ENCODE measurements around the gene DCDC1. TPM values are rescaled to one million over a fixed set of nuclear protein-coding genes. Genes with fewer than 3 reads are reported as not detected.

Gene DCDC1
- total RNA-seq, 1 experiment from 2014 or later = 2.1 TPM

- in situ Hi-C loops (cut with HindIII; ENCODE audit: low sequenced_read_pairs) = no loop called here
These were observed 324.2 kb downstream of the DCDC1 start for GRCh38 chr11:31045335-31045734.

GRCh38 chr11:31030138-31030792 is 339.3 kb downstream of the DCDC1 start:
- in situ Hi-C loops (cut with HindIII; ENCODE audit: low sequenced_read_pairs) = no loop called here
- DNase-seq (ENCODE audit: low spot score) = no peak

More at GRCh38 chr11:31045335-31045734, 324.2 kb downstream of the DCDC1 start:
- DNase-seq (ENCODE audit: low spot score) = peak; percentile 7

GRCh38 chr11:31026315-31026714 is 343.2 kb downstream of the DCDC1 start:
- in situ Hi-C loops (cut with HindIII; ENCODE audit: low sequenced_read_pairs) = no loop called here
- DNase-seq (ENCODE audit: low spot score) = no peak

GRCh38 chr11:31022080-31022479 is 347.5 kb downstream of the DCDC1 start:
- in situ Hi-C loops (cut with HindIII; ENCODE audit: low sequenced_read_pairs) = no loop called here
- DNase-seq (ENCODE audit: low spot score) = no peak

- DNase-seq (ENCODE audit: low spot score) = no peak
- in situ Hi-C loops (cut with HindIII; ENCODE audit: low sequenced_read_pairs) = no loop called here
These were observed 349.8 kb downstream of the DCDC1 start for GRCh38 chr11:31019786-31020185.

GRCh38 chr11:31005202-31005601 is 364.3 kb downstream of the DCDC1 start:
- in situ Hi-C loops (cut with HindIII; ENCODE audit: low sequenced_read_pairs) = no loop called here
- no peak for DNase-seq (ENCODE audit: low spot score)

GRCh38 chr11:31001427-31001826 is 368.1 kb downstream of the DCDC1 start:
- in situ Hi-C loops (cut with HindIII; ENCODE audit: low sequenced_read_pairs) = no loop called here
- no peak for DNase-seq (ENCODE audit: low spot score)

- in situ Hi-C loops (cut with HindIII; ENCODE audit: low sequenced_read_pairs) = no loop called here
- no peak for DNase-seq (ENCODE audit: low spot score)
These were observed 369.2 kb downstream of the DCDC1 start for GRCh38 chr11:31000381-31000780.

- DNase-seq (ENCODE audit: low spot score) = no peak
- in situ Hi-C loops (cut with HindIII; ENCODE audit: low sequenced_read_pairs) = no loop called here
These were observed 377.1 kb downstream of the DCDC1 start for GRCh38 chr11:30992513-30992849.

- DNase-seq (ENCODE audit: low spot score) = no peak
- in situ Hi-C loops (cut with HindIII; ENCODE audit: low sequenced_read_pairs) = no loop called here
These were observed 377.6 kb downstream of the DCDC1 start for GRCh38 chr11:30991802-30992512.

- no peak for DNase-seq (ENCODE audit: low spot score)
- in situ Hi-C loops (cut with HindIII; ENCODE audit: low sequenced_read_pairs) = no loop called here
These were observed 378.2 kb downstream of the DCDC1 start for GRCh38 chr11:30991376-30991775.

- DNase-seq (ENCODE audit: low spot score) = no peak
- in situ Hi-C loops (cut with HindIII; ENCODE audit: low sequenced_read_pairs) = no loop called here
These were observed 378.8 kb downstream of the DCDC1 start for GRCh38 chr11:30990625-30991296.

- in situ Hi-C loops (cut with HindIII; ENCODE audit: low sequenced_read_pairs) = no loop called here
- DNase-seq (ENCODE audit: low spot score) = no peak
These were observed 381.7 kb downstream of the DCDC1 start for GRCh38 chr11:30987819-30988218.

- in situ Hi-C loops (cut with HindIII; ENCODE audit: low sequenced_read_pairs) = no loop called here
- no peak for DNase-seq (ENCODE audit: low spot score)
These were observed 384.0 kb downstream of the DCDC1 start for GRCh38 chr11:30985536-30985935.

- in situ Hi-C loops (cut with HindIII; ENCODE audit: low sequenced_read_pairs) = no loop called here
- DNase-seq (ENCODE audit: low spot score) = no peak
These were observed 384.7 kb downstream of the DCDC1 start for GRCh38 chr11:30984827-30985226.

- in situ Hi-C loops (cut with HindIII; ENCODE audit: low sequenced_read_pairs) = no loop called here
- DNase-seq (ENCODE audit: low spot score) = no peak
These were observed 385.1 kb downstream of the DCDC1 start for GRCh38 chr11:30984442-30984816.

- in situ Hi-C loops (cut with HindIII; ENCODE audit: low sequenced_read_pairs) = no loop called here
- no peak for DNase-seq (ENCODE audit: low spot score)
These were observed 385.6 kb downstream of the DCDC1 start for GRCh38 chr11:30983776-30984441.

- in situ Hi-C loops (cut with HindIII; ENCODE audit: low sequenced_read_pairs) = no loop called here
- no peak for DNase-seq (ENCODE audit: low spot score)
These were observed 386.4 kb downstream of the DCDC1 start for GRCh38 chr11:30983143-30983542.

GRCh38 chr11:30967579-30967978 is 402.0 kb downstream of the DCDC1 start:
- DNase-seq (ENCODE audit: low spot score) = no peak
- in situ Hi-C loops (cut with HindIII; ENCODE audit: low sequenced_read_pairs) = no loop called here

- in situ Hi-C loops (cut with HindIII; ENCODE audit: low sequenced_read_pairs) = no loop called here
These were observed 409.0 kb downstream of the DCDC1 start for GRCh38 chr11:30960387-30960992.

More at GRCh38 chr11:30960387-30960992, 409.0 kb downstream of the DCDC1 start:
- peak; percentile 52 for DNase-seq (ENCODE audit: low spot score)
